COLO668 (cell line): ENCODE measurements around the gene SOWAHA.
"Not testable (repeated sequence)": the region's sequence is repeated elsewhere in the genome, so short reads cannot be mapped to it uniquely, and the experiment has no call there.

ENCODE experiments used
- DNase-seq: peaks from one replicate; lab custom pipeline; 2025; ENCODE audit not compliant: unreplicated experiment; lab: John Stamatoyannopoulos, UW

SOWAHA gene

GRCh38 chr5:132848270-132848669 is 35.2 kb downstream of the SOWAHA start:
- DNase-seq = no peak

- no peak for DNase-seq
Measured at GRCh38 chr5:132849347-132849746, 36.2 kb downstream of the SOWAHA start.

- no peak for DNase-seq
Measured at GRCh38 chr5:132850066-132850465, 37.0 kb downstream of the SOWAHA start.

- no peak for DNase-seq
Measured at GRCh38 chr5:132853323-132853722, 40.2 kb downstream of the SOWAHA start.

- DNase-seq = no peak
Measured at GRCh38 chr5:132853790-132854189, 40.7 kb downstream of the SOWAHA start.

- no peak for DNase-seq
Measured at GRCh38 chr5:132854301-132854700, 41.2 kb downstream of the SOWAHA start.

GRCh38 chr5:132854992-132855391 is 41.9 kb downstream of the SOWAHA start:
- DNase-seq = not testable (repeated sequence)

- no peak for DNase-seq
Measured at GRCh38 chr5:132856011-132856410, 42.9 kb downstream of the SOWAHA start.

GRCh38 chr5:132859889-132860437 is 46.9 kb downstream of the SOWAHA start:
- DNase-seq = no peak

- no peak for DNase-seq
Measured at GRCh38 chr5:132860742-132861141, 47.6 kb downstream of the SOWAHA start.

- DNase-seq = no peak
Measured at GRCh38 chr5:132865668-132866341, 52.7 kb downstream of the SOWAHA start.
